Ascending aorta (tissue), 2 donors: Measurements from ENCODE around the gene SMIM35. TPM values are rescaled to one million over a fixed set of nuclear protein-coding genes. Genes with fewer than 3 reads are reported as not detected.
"Not testable (repeated sequence)": the region's sequence is repeated elsewhere in the genome, so short reads cannot be mapped to it uniquely, and the experiment has no call there.

ENCODE experiments used
- DNase-seq, 2 donors: peaks; one replicate each; pipeline ENCODE4 v3.0.0-alpha.2; 2019; ENCODE audit warnings: low spot score in 2 of 2
- H3K27ac ChIP-seq, 2 donors: fragments of 200-600 bp; sonication (generic); one replicate each; pipeline ENCODE4 v1.5.1; 2016 to 2017; ENCODE audit warnings: mild to moderate bottlenecking in 1 of 2
- H3K27me3 ChIP-seq: fragments of 200-600 bp; sonication (generic); one replicate; pipeline ENCODE4 v1.5.1; 2017
- H3K36me3 ChIP-seq, 2 donors: fragments of 200-600 bp; sonication (generic); one replicate each; pipeline ENCODE4 v1.5.1; 2016
- H3K4me1 ChIP-seq, 2 donors: fragments of 200-600 bp; sonication (generic); one replicate each; pipeline ENCODE4 v1.5.1; 2016 to 2017; ENCODE audit warnings: mild to moderate bottlenecking in 1 of 2
- H3K4me3 ChIP-seq, 2 donors: fragments of 200-600 bp; sonication (generic); one replicate each; pipeline ENCODE4 v1.5.1; 2016 to 2017; ENCODE audit warnings: mild to moderate bottlenecking in 1 of 2
- H3K9me3 ChIP-seq, 2 donors: fragments of 200-600 bp; sonication (generic); one replicate each; pipeline ENCODE4 v1.5.1; 2016
- intact Hi-C: fragments of 100-400 bp; cut with DNase I; formaldehyde crosslinking; loops from one replicate; pipeline ENCODE4 v1.15.1; 2023
- total RNA-seq: library from RNA; depleted of rRNA; stranded (reverse); fragments of >200 nt; gene quantifications from one replicate; pipeline ENCODE4 v1.1.0, GENCODE V29; 2016
- TF ChIP-seq, protein P1 (sequence below), 3 experiments: fragments of 200-600 bp in 2 of 3; fragments of 450-650 bp in 1 of 3; sonication (generic) in 2 of 3; IDR thresholded peaks; one replicate each; pipeline ENCODE4 v1.5.1; 2016 to 2019; ENCODE audit warnings: antibody characterized with exemption in 3 of 3, mild to moderate bottlenecking in 1 of 3, moderate library complexity in 1 of 3

SMIM35 gene
- total RNA-seq, 1 donor from 2014 or later, result not detected

DNA sequence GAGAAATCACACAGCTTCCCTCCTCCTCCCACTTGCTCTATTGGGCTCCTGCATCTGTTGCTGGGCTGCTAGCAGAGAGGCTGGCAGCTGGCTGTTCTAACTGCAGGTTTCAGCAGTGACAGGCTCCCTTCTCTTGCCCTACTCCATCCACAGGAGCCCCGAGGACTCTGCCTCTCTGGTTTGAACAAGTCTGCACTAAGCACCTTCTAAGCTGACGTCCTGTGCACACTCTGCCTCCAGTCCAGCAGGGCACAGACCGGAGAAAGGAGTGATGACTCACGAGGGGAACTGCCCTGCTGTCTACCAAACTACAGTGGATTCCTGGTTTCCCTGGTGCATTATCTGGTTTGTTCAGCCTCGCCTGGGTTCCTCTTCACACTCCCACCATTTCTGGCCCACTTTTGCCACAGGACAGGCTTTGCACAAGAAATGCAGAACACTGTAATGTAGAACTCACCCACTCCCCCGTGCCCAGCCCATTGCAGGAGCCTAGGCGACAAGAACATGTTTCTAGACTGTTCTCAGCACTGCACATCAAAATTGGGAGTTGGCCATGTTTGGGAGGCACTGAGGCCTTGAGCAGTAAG is 74.6 kb downstream of the SMIM35 start:
- H3K27ac ChIP-seq, result peak overlapping the region; percentile 27 to 47
- no peaks in the 10 kb centered on the region for H3K27me3 ChIP-seq
- no peaks in the 10 kb centered on the region for H3K36me3 ChIP-seq
- no peaks in the 10 kb centered on the region for H3K9me3 ChIP-seq
- DNase-seq, result peak; percentile 46 to 71
- H3K4me3 ChIP-seq, result no peak overlapping the region
- no peaks in the 10 kb centered on the region for H3K4me1 ChIP-seq
- intact Hi-C loops, result no loop called here
- TF ChIP-seq, protein P1, sequence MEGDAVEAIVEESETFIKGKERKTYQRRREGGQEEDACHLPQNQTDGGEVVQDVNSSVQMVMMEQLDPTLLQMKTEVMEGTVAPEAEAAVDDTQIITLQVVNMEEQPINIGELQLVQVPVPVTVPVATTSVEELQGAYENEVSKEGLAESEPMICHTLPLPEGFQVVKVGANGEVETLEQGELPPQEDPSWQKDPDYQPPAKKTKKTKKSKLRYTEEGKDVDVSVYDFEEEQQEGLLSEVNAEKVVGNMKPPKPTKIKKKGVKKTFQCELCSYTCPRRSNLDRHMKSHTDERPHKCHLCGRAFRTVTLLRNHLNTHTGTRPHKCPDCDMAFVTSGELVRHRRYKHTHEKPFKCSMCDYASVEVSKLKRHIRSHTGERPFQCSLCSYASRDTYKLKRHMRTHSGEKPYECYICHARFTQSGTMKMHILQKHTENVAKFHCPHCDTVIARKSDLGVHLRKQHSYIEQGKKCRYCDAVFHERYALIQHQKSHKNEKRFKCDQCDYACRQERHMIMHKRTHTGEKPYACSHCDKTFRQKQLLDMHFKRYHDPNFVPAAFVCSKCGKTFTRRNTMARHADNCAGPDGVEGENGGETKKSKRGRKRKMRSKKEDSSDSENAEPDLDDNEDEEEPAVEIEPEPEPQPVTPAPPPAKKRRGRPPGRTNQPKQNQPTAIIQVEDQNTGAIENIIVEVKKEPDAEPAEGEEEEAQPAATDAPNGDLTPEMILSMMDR (IDR thresholded peaks at IDR 0.05), result no peak

DNA sequence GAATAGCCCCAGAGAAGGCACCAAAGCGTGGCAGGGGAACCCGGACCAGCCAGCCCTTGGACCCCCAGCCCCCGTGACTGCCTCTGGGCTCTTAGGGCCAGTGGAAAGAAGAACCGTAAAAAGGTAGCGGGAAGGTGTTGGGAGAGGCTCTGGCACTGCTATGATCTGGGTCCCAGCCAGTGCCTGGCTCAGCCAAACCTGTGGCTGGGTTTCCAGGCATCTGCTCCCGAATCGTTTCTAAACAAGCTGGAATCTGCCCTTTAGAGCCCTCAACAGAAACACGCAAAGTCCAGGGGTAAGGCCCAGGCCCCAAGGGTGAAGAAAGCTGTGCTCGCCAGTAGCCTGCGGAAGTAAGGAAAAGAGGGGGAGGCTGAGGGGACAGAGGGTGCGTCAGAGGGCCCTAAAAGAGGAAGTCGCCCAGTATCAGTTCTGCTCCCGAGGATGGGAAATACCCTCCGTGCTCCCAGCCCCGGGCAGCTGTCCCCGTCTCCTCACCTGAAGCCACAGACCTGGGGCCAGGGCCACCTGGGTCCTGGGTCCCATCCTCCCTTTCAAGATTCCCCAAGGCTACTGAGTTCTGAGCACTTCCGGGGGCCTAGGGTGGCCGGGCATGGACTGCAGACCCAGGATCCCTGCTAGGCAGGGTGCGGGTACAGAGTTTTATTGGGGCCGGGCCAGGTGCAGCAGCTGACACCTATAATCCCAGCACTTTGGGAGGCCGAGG is 75.9 kb downstream of the SMIM35 start:
- Histone ChIP-seq H3K36me3 (no peaks in the 10 kb centered on the region), H3K27me3 (no peaks in the 10 kb centered on the region), H3K27ac (peak overlapping the region; percentile 57 to 73), H3K4me3 (no peak overlapping the region), H3K9me3 (no peaks in the 10 kb centered on the region), H3K4me1 (no peaks in the 10 kb centered on the region)
- peak; percentile 42 to 74 for DNase-seq
- intact Hi-C loops, result no loop called here
- TF ChIP-seq, protein P1 (IDR thresholded peaks at IDR 0.05), result no peak

DNA sequence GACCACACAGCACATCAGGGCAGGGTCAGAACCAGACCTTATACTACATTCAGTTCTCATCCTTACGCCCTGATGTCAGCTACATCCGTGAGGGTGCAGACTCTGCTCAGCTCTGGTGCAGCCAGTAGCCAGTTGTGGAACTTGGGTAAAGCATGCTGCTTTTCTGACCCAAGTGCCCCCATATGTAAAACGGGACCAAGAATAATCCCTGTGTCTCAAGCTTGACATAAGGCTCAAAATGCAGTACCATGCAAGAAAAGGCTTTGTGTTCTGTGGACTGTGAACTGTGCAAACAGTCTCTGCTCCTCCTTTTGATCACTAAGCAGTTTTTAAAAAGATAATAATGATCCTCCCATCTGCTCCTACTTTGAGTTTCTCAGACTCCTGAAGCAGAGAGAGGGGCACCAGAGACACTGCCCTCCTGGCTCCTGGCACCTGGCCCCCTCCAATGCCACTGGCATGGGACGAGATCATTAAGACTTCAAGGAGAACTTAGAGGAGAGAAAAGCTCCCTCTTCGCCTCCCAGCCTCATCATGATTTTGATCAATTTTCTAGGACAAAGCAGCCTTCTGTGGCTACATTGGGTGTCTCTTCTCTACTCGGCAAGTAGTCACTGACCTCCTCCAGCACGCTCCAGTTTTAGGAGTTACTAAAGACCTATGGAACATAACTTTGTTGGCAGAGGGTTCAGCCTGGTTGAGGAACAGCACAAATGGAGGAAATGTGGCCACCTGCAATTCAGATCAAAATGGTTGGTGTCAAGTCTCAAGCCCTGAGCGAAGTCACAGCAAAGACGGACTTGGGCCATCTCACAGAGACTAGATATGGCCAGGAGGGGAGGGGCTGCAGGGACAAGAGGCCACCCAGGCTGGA is 76.7 kb downstream of the SMIM35 start:
- Histone ChIP-seq H3K4me1 (no peaks in the 10 kb centered on the region), H3K9me3 (no peaks in the 10 kb centered on the region), H3K4me3 (no peak overlapping the region), H3K27ac (peak overlapping the region; percentile 57 to 73), H3K27me3 (no peaks in the 10 kb centered on the region), H3K36me3 (no peaks in the 10 kb centered on the region)
- intact Hi-C loops, result no loop called here
- DNase-seq, result no peak
- TF ChIP-seq, protein P1 (IDR thresholded peaks at IDR 0.05), result no peak

- TF ChIP-seq, protein P1 (IDR thresholded peaks at IDR 0.05), result no peak
- intact Hi-C loops, result no loop called here
- no peaks in the 10 kb centered on the region for H3K9me3 ChIP-seq
- H3K27me3 ChIP-seq, result no peaks in the 10 kb centered on the region
- no peaks in the 10 kb centered on the region for H3K36me3 ChIP-seq
- no peak overlapping the region for H3K27ac ChIP-seq
- no peak overlapping the region for H3K4me3 ChIP-seq
- no peaks in the 10 kb centered on the region for H3K4me1 ChIP-seq
- no peak for DNase-seq
These were observed 78.4 kb downstream of the SMIM35 start for GRCh38 chr11:118008271-118008911.

DNA sequence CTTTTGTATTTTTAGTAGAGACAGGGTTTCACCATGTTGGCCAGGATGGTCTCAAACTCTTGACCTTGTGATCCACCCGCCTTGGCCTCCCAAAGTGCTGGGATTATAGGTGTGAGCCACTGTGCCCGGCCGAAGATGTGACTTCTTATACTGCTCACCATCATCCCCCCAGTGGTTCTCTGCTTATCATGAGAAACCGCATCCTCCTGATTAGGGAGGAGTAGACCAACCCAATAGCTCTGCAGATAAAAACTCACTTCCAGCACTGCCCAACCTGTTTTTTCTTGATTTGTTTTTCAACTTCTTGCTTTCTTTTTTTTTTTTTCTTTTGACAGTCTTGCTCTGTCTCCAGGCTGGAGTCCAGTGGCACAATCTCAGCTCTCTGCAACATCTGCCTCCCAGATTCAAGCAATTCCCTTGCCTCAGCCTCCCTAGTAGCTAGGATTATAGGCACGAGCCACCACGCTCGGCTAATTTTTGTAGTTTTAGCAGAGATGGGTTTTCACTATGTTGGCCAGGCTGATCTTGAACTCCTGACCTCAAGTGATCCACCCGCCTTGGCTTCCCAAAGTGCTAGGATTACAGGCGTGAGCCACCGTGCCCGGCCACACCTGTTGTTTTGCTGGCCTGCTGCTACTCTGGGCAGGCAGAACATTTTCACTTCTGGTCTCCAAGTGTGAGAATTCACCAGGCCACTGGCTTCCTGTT is 79.0 kb downstream of the SMIM35 start:
- H3K4me3 ChIP-seq, intact Hi-C loops, DNase-seq, H3K27me3 ChIP-seq, H3K36me3 ChIP-seq, H3K4me1 ChIP-seq, H3K9me3 ChIP-seq, H3K27ac ChIP-seq: not testable (repeated sequence)
